Measurements from ENCODE around the gene ASPG.

The ASPG gene

DNA sequence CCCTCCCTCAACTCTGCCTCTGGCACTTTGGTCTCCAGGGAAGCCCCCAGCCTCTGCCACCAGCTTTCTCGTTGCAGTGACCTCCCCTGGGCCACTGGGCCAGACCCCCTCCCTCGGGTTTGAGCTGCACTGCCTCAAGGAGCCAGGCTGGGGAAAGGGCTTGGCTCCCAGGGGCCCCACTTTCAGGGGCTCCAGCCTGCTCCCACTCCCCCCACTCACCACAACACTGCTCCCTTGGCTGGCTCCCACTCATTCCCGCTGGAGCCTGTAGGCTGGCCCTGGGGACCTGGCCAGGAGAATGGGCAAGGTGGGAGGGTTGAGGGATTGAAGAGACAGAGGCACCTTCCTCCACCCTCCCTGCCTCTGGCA lies 33.6 kb downstream of the ASPG start:
- DNase-seq, result no peak

DNA sequence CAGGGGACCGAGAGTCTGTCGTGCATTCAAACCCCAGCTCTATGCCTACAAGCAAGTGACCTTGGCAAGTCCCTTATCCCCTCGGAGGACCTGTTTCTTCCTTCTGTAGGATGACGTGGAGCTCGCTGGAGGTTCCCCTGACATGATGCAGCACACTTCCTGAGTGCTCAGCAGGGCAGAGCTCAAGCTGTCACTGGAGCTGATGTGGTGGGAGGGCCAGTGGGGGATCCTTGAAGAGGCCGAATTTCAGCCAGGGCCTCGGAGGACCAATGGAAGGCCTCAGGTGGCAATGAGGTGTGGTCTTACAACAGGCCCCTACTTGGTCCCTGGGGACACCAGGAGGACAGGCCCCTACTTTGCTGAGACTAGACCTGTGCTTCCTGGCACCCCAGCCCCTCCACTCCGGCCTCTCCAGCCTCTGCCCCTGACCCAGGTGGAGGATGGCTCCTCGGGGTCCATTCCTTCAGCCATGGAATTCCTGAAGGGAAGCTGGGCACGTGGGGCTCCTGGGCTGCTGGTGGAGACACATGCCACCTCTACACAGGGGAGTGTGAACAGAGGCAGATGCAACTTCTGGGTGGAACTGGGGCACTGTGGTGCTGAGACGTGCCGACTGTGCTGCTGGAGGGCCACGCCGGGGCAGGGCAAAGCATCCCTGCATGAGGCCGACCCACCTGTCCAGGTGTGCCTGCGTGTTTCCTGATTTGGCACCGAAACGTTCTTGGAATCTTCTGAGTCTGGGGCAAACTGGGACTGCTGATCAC lies 34.2 kb downstream of the ASPG start:
- no peak for DNase-seq

DNA sequence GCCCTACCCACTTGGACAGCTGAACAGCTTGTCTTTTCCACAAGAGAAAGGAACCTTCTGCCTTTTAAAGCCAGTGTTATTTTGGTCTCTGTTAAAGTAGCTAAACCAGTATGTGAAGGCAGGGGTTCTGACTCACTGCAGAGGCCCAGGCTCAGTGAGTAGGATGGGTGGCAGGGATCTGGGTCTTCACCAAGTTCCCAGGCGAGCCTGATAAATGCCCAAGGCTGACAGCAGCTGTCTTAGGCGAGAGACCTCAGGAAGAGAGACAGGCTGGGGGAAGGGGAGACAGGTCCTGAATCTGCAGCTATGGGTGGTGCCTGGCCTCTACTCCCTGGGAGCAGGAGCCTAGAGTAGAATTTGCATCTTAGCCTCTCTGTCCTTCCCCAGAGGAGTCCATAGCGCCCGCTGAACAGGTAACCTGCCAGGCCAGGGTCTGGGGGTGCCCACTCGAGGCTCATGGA lies 34.8 kb downstream of the ASPG start:
- no peak for DNase-seq

DNA sequence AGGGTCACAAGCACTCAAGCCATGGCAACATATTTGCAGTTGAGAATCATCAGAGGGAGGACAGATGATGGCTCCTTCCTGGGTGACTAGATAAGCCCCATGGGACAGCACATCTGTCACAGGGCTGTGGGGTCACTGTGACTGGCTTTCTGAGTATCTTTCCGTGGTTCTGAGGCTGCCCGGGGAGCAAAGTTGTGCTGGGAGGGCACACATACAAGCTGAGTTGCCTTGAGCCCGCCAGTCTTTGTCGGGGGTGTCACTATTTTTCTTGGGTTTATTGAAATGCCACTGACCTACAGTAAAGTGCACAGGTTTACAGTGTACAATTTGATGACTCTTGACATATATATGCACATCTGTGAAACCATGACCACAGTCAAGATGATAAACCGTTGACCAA lies 35.6 kb downstream of the ASPG start:
- no peak for DNase-seq

DNA sequence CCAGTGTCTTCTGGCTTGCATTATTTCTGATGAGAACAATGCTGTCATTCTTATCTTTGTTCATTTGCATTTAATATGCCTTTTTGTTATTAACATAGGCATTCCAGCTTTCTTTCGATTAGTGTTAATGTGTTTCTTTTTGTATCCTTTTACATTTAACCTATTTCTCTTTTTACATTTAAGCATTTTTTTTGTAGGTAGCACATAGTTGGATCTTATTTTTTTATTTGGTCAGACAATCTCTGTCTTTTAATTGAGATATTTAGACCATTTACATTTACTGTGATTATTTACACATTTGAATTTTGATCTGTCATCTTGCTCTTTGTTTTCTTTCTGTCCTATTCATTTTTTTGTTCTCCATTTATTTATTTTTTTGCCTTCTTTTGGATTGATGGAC lies 38.4 kb downstream of the ASPG start:
- no peak for DNase-seq

DNA sequence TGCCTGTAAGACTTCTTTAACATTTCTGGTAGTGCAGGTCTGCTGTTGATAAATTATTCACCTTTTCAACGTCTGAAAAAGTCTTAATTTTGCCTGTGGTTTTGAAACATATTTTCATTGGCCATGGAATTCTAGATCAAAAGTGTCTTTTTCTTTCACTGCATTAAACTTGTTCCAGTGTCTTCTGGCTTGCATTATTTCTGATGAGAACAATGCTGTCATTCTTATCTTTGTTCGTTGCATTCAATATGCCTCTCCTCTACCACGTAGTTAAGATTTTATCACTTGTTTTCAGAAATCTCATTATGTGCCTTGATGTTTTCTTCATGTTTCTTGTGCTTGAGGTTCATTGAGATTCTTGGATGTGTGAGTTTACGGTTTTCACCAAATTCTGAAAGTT lies 39.5 kb downstream of the ASPG start:
- no peak for DNase-seq

DNA sequence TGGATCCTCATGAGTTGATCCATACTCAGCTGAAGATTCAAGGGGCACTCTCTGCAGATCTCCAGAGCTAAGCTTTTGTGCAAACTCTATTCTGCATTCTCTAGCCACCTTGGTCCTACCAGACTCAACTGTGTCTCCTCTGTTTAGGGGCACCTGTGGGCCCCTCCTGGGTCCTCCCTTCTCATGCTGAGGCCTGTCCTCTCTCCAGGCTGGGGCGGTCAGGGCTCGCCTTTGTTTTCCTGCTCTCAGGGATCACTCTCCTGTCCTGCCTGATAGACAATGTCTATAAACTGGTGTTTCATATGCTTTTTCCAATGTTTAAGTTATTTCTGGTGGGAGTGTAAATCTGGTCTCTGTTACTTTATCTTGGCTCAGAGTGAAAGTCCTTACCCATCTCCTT lies 41.3 kb downstream of the ASPG start:
- DNase-seq, result no peak

DNA sequence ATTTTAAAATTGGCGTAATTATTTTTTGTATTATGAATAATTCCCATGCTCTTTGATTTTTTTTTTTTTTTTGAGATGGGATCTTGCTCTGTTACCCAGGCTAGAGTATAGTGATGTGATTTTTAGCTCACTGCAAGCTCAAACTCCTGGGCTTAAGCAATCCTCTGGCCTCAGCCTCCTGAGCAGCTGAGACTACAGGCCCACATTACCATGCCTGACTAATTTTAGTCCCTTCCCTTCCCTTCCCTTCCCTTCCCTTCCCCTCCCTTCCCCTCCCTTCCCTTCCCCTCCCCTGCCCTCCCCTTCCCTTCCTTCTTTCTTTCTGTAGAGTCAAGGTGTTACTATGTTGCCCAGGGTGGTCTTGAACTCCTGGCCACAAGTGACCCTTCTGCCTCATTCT lies 43.5 kb downstream of the ASPG start:
- DNase-seq, result no peak

DNA sequence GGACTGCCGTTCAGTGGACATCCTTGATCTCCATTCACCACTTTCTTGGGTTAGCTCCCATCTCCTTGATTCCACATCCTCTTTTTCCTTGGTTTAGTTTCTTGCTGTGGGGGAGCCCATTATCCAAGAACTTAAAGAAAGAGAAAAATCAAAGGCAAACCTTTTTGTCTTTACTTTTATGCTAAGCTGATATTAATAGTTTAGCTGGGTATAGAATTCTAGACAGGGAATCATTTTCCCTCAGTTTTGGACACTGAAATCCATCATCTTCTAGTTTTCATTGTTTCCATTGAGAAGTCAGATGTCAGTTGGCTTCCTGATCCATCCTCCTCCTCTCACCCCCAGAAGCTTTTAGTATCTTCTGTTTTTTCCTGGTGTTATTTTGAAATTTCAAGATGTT lies 44.1 kb downstream of the ASPG start:
- DNase-seq, result no peak

DNA sequence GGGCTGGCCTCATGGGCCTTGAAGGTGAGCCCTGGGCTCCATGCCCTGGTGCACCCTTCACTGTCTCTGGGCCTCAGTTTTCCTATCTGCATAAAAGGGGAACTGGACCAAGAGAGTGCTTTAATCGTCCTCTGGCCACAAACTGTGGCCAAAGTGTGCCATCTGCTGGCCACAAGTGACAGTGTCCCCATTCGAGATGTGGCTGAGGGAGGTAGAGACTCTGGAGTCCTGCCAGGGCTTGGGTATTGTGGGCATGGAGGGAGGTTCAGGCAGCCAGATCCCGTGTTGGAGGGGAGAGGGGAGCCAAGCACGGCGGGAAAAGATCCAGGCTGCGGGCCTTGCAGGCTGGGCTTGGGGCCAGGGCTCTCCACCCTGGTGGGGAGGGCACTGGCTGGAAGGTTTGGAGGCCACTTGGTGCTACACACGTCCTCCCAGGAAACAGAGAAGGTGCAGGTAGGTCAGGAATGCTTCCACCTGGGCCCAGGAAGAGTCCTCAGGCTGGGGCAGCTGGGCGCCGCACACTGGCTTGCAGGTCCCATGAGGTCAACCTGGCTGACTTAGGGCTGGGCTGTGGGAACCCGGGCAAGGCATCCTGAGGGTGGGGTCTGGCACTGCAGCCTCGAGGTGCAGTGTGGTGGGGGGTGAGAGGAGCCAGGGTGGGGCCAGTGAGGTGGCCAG lies 45.6 kb downstream of the ASPG start:
- no peak for DNase-seq

DNA sequence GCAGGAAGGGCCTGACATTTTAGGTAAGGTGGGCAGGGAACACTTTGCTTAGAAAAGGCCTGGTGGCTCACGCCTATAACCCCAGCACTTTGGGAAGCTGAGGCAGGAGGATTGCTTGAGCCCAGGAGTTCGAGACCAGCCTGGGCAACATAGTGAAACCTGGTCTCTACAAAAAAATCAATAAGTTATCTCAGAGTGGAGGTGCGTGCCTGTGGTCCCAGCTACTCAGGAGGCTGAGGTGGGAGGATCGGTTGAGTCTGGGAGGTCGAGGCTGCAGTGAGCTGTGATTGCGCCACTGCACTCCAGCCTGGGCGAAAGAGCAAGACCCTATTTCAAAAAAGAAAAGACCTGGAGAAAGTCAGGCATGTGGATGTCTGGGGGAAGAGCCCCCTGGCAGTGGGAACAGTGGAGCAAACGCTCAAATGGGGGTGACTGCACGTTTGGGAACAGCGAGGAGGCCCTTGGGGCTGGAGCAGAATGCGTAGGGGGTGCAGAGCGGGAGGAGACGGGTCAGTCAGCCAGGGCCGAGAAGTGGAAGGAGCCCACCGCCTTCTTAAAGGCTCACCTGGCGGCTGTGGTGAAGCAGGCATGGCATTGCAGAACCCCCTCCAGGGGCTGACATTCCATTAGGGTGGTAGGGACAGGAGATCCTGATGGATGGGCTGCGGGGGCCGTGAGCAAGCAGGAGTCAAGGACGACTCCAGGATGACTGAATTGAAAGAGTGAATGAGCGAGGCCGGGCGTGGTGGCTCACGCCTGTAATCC lies 46.6 kb downstream of the ASPG start:
- no peak for DNase-seq

DNA sequence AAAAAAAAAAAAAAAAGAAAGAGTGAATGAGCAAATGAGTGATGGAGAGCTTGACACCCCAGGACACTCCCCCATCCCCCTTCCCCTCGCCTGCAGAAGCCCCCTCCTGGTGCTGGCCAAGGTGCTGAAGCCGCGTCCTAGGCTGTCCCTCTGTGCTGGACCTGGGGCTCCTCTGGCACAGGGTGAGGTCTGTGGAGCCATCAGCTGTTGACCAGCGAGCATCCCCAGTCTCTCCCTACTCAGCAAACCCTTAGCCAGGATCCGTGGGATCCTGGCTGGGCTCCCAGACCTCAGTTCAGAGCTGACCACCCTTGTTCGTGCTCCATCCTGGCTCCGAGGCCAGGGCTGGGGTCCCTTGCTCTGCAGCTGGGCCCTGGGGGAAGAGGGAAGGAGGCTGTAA lies 47.5 kb downstream of the ASPG start:
- no peak for DNase-seq

DNA sequence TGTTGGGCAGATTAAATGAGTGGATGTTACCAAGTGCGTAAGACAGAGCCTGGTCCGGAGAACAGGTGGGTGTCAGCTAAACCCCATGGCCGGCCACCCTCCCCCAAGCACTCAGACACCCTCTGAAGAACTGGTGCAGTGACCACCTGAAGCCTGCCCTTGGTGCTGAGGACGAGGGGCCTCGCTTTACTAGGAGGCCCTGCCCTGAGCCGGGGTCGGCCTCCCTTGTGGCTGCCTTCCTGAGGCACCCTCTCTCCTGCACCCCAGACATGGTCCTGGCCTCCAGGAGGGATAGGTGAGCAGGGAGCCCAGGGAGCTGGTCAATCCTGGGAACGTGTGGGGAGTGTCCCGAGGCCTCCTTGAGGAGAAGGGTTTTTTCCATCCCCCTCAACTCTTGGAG lies 48.0 kb downstream of the ASPG start:
- no peak for DNase-seq

DNA sequence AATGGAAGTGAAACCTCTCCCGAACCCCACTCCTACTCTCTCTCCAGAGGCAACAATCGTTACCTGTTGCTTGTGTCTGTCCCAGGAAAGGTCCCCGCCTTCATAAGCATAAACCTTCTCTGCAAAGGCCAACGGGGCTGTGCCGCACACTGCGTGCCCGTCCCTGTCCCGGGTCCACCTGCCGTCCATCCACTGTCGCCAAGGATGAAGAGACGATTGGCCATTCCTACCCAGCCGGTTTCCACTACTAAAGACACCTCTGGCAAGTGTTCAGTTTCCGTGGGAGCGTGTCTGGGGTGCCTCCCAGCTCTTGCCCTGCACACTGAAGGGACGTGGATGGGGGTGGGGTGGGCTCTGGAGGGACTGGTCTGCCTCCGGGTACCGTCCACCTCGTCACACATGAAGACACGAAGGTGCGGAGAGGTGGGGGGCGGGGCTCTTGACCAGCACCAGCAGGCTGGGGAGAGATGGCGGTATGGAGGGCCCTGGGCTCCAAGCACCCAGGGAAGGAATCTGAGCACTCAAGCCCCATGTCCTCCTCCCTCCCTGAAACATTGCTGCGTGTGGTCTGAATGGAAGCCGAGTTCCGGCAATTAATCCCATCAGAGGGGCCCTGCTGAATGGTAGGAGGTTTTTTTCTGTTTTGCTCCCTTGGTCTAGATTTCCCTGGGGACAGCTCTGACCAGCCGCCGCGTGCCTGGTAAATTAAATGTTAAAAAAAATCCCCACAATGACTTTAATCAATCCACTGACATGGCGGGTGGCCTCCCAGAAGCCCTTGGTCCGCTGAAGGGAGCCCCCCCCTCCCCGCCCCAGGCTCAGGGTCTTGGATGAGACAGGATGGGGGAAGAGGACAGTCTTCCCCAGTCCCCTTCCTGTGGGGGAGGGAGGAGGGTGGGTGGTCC lies 48.8 kb downstream of the ASPG start:
- no peak for DNase-seq

DNA sequence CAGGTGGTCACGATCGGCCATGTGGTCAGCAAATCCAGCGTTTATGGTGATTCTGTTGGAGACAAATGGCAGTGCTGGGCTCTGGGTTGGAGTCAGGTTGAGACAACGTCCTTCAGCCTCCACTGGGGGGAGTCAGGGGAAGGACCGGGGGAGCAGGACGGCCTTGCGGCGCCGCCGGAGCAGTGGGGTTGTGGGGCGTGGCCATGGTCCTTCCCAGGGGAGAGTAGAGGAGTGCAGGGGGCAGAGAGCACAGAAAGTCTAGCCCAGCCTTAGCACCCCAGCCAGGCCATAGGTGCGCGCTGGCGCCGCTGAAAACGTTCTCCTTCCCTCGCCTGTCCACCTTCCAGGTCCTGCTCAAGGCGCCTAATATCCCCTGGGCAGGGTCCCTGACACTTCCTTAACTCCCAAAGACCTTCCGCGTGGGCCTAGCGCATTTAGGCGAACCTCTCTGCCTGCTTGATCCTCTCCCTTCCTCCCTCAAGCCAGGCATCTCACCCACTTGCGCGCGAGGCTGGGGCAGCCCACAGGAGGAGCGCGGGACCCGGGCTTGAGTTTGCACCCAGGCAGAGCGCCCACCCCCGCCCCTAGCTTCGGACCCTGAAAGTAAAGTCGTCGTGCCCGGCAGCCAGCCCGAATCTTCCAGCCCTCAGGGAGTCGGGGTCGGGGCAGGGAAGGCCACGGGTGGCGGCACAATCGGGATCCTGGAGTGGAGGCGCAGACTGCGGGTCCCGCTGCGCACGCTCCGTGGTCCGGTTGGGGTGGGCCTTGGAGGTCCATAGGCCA lies 49.8 kb downstream of the ASPG start:
- DNase-seq, result no peak

DNA sequence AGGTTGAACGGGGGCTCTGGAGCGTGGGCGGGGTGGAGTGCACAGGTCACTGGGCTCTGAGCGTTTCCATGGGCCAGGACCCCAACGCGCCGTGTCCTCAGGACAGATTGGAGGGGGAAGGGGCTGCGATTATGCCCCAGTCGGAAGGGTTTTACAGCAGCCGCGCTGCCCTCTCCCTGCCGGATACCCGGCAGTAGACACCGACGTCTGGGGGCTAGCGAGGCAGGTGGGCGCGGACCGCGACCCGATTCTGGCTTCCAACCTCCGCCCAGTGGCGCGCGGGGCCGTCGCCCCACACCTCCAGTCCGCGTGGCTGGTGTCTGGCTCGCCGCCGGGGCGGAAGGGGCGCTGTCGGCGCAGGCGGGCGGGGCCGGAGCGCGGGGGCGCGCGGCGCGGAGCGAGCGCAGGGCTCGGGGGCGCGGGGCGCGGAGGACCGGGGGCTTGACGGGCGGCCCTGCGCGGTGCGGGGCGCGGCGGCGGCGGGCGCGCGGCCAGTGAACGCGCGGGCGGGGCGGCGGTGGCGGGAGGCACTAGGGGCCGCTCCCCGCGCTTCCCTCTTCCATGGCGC lies 50.5 kb downstream of the ASPG start:
- DNase-seq, result no peak

DNA sequence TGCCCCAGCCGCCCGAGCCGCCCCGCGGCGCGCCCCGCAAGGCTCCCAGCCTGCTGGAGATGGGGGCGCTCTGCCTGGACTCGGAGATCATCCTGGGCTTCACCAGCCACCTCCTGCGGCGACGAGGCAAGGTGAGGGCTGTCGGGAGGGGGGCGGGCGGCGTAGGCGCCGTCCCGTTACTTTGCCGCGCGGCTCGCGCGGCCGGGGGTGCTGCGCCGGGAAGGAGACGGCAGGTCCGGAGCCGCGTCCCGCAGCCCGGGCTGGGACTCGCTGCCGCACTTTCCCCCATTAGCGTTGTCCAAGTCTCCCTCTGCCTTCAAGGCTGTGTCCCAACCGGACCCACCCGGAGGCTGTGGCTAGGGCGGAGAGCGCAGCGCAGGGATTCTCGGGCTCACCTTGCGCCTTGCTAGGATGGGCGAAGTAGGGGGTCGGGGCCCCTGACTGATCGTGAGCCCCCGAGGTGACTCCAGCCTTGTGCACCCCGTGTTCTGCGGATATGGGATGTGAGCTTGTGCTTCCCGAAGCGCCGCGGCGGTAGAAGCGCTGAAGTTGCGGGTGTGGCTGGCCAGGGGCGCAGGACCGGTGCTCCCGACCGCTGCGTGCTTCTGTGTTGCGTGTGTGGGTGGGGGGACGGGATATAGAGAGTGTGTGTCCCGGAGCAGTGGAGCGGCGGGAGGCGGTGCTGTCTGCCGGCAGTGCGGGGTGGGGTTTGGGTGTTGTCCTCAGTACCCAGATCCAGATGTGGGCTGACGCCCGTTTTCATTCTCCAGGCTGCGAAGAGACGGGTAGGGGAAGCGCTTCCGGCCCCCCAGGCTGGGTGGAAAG lies 51.2 kb downstream of the ASPG start:
- DNase-seq, result no peak

DNA sequence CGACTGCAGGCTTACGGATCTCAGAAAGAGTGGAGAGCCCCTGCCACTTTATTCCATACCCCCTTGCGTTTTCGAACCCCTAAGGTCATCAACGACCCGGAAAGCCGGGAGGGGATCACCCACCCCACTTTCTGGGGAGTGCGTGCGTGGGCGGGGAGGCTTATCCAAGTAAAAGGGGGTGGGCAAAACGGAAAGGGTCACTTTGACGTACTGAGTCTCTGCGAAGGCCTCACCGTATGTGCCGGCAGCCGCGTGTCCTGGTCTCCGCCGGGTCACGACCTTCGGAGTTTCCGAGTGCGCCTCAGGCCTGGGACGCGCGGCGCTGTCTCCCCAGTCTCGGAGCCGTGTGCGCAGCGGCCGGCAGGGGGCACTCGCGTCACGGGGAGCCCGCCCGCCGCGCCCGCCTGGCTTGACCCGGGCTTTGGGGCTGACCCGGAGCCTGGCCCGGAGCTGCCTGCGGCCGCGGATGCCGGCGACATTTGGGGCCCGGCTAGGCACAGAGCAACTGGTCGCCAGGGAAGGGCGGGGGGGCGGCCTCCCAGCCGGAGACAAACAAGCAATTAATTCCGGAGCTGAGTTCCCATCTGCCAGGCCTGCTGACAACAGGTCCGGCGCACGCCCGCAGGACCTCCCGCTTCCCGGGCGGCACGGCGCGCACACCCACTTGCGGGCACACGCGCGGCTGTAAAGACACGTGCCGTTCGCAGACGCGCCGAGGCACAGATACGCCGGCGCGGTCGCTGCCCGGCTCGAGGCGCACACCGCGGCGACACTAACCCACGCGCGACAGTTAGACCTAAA lies 52.0 kb downstream of the ASPG start:
- peak; percentile 12 for DNase-seq

DNA sequence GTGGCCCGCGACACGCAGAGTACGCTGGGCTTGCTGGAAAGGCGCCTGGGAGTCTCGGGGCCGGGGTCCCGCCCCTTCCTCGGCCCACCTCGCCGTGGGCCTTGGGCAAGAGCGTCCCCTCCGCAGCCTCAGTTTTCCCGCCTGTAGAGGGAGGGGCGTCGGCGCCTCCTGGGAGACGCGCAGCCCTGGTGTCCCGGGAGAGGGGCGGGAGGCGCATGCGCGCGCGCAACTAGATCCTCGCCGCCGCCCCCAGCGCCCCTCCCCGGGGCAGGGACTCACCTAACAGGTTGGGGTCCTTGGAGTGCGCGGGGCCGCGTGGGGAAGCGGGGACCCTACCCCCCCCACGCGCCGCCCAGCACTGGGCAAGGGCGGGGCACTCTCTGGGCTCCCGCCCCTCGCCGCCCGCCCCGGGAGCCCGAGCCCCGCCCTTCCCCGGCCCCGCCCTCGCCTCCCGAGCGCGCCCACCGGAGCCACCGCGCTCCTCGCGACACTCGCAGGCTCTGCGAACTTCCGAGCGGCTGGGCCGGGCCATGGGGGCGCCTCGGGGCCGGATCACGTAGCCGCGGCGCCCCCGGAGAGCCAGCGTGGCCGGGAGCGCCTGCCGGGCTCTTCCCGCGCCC lies 52.7 kb downstream of the ASPG start, which contains the start of gene KIF26A:
KIF26A (plus strand) TSS at position 490 of the 620 bp plus-strand sequence. CDS start 136 bp downstream, outside the sequence.
- DNase-seq, result no peak

Measured in CD4-positive, alpha-beta T cell treated with Interferon gamma for 1 hour (primary cell).